GM21381 (cell line): Measurements from ENCODE around the gene APP.
"Not testable (repeated sequence)": the region's sequence is repeated elsewhere in the genome, so short reads cannot be mapped to it uniquely, and the experiment has no call there.

ENCODE experiments used
- ATAC-seq: cut with Tn5 transposase; IDR thresholded peaks from one replicate; pipeline ENCODE4 v1.9.1; 2021; ENCODE audit warnings: mild to moderate bottlenecking, moderate library complexity; ENCODE audit not compliant: unreplicated experiment

The APP gene

DNA sequence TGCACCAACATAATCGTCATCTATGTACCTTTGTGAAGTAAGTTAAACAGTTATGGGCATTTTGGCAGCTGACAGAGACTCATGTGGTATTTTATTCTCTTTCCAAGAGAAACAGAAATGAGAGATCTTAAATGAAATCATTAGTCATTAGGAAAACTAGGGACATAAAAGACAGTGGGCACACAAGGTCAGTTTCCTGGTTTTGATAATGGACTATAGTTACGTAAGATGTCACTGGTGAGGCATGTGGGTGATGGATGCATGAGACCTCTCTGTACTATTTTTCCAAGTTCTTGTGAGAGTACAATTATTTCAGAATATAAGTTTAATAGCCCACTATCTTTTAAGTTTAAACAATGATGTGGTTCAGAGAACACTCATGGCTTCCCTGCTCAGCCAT is 216.9 kb downstream of the APP start:
- ATAC-seq = no peak

DNA sequence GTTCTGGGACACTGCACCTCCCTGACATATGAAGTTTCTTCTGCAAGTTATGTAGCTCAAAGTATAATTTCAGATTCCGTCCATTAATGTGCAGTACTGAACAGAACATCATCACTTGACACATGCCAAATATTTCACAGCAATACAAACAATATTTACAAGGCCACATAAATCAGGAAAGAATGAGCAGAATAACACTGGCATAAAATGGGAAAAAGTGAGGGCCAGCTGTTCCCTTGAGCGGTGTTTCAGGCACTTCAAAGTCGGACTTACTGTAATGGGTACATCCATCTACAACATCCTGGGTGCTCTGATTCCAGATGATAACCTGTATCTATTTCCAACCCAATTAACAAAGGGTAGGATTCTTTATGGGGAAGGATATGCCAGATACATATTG is 217.4 kb downstream of the APP start:
- ATAC-seq = no peak

DNA sequence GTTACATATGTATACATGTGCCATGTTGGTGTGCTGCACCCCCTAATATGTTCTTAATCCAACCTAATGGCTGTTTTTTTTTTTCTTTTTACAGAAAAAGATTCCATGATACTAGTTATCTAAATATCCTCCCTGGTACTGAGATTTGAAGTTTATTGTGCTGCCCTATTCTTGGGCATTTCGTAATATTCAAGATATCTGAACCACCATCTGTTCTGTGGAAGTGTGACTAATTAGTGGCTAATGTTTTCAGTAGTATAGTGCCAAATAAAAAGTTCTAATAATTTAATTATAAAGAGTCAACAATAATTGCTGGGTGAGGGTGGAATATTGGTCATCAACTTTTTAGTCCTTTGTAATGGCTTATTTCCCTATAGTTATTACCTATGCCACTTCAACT is 218.3 kb downstream of the APP start:
- no peak for ATAC-seq

DNA sequence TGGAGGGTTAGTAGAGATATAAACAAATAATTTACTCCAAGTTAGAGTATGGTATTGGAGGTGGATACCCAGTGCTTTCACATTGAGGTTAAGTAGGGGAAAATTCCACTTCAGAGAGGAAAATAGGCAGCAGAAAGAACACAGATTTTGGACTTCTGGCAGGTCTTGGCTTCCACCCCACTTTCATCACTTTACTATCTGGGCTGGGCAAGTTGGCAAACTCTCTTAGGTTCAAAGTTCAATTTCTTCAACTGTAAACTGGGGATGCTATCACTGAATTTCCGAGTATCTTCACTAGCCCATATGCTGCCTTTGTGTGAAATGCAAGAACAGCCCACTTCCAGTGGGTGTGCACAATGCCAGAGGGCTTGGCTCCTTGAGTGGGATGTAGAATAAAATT is 220.9 kb downstream of the APP start:
- ATAC-seq = no peak

DNA sequence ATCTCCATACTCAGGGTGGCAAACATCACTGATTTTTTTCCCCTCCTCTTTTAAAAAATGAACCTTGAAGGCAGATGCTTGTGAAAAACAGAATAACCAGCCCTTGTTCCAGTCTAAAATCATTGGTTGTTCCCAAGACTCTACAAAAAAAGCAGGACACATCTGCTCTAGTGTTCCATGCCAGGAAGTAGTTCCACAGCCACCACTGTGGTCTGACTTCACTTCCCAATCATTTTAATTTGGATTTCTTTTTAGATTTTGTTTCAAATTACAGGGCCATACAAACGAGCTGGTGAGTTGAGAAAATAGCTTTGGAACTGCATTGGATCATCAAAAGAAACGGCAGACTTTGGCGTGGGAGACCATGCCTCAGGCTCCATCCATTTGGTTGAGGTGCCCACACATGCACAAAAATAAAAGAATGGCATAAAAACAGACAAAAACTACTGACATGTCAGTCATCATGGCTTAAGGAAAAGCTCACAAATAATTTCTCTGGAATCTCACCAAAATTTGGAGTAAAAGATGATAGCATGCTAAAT is 225.8 kb downstream of the APP start:
- ATAC-seq = no peak

DNA sequence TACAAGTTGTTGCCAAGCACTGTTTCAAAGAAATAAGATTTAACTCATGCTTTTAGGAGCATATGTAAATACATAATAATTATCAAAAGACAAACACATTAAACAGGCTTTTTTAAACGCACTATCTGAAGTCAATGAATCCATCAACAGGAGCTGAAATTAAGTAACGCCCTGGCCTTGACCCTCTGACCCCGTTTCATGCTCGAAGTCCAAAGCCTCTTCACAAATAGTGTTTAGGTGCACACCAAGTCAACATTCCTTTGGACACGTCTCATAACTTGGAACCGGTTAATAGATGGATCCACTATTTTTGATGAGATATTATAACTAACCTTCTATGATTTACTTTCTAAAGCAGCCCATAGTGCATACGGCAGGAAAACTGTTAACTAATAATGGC is 226.5 kb downstream of the APP start:
- ATAC-seq = no peak

DNA sequence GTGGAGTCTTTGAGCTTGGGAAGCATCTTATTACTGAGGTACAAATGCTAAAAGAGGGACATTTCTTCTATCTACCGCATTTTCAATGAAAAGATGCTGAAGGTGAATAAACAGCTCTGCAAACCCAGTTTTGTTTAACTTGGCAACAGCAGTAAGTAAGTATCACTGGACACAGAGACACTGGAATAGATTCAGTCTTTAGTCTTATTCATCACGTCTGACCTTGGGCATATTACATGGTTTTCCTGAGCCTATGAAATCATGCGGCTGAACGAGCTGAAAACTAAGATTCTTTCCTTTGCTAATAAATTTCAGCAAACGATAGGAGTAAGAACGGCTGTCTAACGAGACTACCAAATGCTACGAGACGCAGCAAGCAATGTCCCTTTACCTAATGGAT is 228.4 kb downstream of the APP start:
- no peak for ATAC-seq

DNA sequence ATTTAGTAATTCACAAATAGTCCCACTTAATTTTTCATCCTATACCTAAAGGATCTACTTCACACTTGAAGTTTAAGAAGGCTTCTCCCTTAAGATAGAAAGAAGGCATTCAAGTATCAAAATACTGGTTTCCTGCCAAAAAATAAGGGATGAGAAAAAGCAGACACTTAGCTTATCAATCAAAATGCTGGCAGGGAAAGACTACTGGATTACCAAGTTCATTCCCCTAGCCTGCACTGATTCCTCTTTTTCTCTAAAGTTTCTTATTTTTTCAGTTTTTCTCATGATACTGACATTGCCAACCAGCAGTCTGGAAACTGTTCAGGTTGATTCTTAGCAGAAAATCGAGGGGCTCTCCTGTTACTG is 231.2 kb downstream of the APP start:
- no peak for ATAC-seq

DNA sequence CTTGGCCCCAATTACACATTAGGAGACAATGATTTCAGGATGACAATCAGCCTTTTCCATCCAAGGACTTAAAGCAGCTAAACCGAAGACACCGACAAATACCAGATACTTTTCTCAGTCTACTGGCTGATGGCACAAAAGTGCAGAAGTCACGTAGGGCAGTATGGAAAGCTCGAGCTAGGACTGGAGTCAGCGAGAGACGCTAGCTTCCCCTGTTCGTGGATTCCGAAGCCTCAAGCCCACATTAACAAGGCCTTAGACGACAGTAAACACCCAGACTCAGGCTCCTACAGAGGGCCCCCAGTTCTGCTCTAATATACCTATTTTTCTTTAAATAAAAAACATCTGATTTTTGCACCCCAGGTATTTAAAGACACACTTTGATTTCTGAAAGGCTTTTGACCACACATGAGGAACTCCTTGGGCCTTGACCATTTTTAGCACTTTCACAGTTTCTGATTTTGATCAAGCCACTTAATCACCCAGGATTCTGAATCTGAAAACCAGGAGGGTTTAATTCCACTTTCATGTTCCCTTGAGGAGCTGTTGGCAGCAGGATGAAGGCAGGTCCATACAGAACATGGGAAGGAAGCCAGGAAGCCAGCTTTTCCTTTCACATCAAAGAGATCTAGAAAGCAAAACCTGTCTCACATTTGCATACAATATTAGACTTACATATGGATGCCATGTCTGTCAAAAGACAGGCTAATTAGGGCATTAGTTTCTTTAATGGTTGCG is 231.7 kb downstream of the APP start:
- ATAC-seq = no peak

DNA sequence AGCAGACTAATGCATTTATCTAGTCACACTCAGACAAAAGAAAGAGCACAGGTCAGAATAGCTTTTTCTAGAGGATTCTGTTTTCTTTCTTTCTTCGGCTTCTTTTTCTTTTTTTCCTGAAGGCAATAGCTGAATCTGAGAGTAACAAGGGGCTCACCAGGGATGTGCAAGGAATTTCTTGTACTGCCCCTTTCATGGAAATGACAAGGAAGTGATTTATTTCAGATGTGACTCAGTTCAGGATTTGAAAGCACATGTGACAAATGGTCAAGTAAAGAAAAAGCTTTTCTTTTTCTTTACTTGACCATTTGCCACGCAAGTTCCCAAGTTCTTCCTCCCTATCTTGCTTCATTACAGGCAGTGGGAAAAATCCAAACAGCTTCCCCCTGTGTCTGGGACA is 233.8 kb downstream of the APP start:
- ATAC-seq = no peak

DNA sequence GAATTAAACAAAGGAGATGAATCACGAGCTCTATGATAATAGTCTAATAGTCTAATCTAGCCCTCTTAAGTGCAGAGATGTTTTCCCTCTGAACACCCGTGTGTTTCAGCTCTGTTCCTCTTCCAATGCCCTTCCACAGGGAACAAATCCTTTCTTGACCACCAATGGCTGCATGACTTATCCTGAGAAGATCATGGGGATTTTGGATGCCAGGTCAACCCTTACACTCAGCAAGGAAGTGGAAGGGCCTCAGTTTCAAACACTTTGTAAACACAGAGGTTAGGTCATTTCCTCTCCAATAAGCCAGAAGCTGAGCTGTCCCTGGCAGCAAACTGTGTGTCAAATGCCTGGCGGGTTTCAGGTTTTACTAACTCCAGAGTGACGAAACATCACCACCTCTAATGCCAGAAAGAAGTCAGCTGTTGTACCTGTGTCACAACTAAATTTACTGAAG is 235.8 kb downstream of the APP start:
- no peak for ATAC-seq

DNA sequence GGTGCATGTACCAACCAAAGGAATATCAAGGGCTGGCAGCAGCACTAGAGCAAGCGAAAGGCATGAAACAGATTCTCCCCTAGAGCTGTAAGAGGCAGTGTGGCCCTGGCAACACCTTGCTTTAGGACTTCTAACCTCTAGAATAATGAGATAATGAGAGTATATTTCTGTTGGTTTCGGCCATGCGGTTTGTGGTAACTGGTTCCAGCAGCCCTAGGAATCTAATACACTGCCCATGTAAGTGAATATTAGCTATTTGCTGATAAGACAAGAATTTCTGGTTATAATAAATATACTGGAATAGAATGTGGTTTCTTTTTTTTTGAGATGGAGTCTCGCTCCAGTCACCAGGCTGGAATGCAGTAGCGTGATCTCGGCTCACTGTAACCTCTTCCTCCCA is 236.4 kb downstream of the APP start:
- no peak for ATAC-seq

DNA sequence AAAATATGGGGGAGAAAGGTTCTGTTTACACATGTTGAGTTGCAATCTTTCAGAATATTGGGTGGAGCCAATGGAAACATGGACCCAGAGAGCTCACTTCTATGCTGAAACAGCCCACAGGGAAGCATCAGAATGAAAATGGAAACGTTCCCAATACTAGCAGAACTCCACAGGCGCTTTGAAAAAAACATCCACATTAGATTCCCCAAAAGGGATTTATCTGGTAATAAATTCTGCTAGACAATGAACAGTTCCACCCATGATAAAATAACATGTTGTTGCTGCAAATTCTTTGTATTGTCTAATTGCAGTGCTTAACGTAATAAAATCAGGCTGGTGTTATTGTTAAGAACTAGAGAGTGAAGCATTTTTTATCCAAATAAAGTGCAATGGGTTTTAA is 238.8 kb downstream of the APP start:
- no peak for ATAC-seq

DNA sequence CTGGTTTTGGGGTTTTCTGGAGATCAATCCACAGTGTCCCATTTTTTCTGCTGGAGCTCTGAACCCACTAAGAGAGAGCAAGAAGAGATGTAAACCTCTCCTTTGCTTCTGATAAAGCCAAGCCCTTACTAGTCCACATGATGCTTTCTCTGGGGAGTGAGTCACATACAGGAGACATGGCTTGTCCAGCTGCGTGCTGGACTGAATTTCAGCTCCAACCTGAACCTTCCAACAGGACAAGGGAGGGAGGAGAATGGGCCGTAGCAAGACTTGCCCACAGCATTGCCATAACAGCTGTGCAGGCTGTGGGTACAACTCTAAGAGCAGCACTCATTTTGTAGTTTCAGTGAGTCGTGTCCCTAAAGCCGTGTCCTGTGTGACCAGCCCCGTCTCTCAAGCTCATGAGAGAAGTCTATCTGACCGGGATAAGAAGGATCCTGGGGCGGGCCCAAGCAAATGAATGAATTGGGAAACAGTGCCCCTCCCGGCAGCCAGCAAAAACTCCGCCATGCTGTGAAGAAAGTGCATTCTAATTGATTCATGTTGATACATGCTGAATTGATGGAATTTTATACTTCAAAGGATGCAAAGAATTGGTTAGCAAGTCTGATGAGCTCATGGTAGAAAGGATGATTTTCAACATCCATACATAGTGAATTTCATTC is 240.6 kb downstream of the APP start:
- no peak for ATAC-seq

DNA sequence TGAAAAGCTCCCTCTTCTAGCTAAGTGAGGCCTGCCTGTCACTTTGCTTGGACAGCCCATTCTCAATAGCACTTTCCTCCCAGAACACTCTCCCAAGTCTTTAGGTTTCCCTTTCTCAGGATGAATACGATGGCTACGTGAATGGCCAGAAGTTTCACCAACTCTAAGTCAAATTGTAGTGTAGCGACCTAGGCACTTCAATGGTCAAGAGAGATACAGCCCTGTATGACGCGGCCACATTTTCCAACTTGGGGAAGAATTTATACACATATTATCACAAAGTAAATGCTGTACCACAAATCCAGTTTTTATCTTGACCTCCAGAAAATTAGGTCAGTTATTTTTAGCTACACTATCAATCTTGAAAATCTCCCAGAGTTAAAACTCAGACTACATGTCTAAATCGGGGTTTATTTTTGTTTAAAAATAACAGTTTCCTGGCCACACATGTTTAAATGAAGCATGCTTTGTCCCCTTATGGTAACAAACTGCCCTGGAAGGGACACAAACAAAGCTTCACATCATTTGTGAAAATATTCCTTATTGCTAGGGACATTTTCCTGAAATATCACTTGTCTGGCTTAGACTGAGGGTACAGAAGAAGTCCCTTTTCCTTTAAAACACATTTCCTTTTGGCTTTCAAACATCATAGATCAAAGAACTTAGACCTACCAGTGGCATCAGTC is 243.2 kb downstream of the APP start:
- ATAC-seq = no peak

DNA sequence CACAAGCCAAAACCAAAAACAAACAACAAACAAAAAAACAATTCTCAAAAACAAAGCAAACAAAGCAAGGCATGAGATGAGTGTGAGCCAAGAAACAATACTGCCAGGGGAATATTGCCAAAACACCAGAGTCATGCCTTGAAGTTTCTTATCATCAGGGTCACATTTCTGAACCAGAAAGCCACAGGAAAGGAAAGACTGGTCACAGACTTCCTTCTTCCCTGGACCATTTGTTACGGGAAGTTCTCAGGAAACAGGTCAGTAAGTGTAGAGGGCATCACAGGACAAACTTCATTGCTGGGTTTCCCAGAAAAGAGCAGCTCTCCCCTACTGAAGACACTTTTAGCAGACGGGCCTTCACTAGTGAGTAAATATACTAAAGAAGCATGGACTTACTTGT is 244.6 kb downstream of the APP start:
- no peak for ATAC-seq

DNA sequence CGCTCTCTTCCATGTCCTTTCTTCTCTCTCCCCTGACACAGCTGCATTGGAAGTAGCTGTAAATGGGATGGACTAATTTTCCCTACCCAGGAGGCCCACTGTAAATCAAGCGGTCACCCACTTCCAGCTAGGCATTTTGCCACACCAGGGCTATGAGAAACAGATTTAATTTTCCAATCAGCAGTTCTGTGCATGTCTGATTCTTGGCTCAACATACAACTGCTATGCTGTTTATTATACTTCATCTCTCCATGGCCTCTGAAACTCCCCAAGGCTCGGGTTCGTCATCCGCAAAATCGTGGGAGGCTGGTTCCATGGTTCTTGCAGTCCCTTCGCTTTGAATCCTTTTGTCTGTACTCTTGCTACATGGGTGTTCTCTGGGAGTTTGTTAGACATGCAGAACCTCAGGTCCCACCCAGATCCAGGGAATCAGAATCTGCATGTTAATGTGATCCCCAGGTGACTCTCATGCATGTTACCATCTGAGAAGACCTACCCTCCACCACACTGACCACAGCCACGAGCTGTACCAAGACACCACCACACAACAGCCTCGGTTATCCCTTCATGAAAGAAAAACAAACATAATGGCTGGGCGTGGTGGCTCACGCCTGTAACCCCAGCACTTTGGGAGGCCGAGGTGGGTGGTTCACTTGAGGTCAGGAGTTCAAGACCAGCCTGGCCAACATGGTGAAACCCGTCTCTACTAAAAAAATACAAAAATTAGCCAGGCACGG is 245.3 kb downstream of the APP start:
- no peak for ATAC-seq

DNA sequence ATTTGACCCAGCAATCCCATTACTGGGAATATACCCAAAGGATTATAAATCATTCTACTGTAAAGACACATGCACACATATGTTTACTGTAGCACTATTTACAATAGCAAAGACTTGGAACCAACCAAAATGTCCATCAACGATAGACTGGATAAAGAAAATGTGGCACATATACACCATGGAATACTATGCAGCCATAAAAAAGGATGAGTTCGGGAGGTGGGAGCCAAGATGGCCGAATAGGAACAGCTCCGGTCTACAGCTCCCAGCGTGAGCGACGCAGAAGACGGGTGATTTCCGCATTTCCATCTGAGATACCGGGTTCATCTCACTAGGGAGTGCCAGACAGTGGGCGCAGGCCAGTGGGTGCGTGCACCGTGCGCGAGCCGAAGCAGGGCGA is 252.4 kb downstream of the APP start:
- not testable (repeated sequence) for ATAC-seq

DNA sequence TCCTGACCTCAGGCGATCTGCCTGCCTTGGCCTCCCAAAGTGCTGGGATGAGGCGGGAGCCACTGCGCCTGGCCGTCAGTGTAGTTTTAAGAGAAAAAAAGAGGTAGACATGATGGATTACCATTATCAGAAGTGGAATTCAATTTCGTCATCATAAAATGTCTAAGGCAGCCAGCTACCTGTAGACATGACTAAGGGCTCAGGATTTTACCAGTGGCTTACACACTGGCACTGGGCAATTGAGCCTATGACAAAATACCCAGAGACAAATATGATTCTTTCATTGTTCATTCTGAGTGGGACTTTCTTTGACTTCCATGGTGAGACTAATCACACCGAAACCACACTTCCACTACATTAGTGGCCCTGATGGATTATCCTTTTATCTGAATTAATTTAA is 254.3 kb downstream of the APP start:
- ATAC-seq = no peak

DNA sequence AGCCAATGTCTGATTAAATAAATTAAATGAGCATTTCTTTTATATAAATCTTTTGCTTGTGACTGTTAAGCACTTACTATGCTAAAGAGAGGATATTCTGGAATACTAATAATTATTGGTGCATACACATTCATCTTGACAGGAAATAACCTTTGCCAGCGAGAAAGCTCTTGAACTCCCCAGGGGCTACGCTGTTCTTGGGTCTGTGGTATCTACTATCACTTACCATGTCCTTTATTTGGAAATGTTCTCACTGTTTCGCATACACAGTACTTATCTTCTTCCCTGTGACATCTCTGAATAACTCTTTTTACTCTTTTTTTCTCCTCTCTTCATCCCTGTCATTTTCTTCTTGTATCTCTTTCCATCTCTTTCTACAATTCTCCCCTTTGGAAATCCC is 257.1 kb downstream of the APP start:
- no peak for ATAC-seq

DNA sequence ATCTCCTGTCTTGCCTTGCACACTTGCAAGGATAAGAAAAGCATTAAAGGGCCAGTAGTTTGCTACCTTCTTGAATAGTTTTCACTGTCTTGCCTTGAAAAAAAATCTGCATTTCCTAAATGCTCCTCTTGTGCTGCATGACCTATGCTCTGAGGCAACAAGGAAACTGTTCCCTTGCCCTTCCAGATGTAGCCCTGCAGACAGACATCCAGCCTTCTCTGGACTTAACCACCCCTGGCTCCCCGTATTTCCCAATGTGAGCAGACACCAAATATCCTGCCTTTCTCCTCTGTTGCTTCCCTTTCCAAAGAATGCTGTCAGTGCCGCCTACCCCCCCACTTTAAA is 258.2 kb downstream of the APP start:
- ATAC-seq = no peak
